ENCODE results near the gene ADCYAP1R1.
"Not testable (repeated sequence)": the region's sequence is repeated elsewhere in the genome, so short reads cannot be mapped to it uniquely, and the experiment has no call there.

Gene ADCYAP1R1

DNA sequence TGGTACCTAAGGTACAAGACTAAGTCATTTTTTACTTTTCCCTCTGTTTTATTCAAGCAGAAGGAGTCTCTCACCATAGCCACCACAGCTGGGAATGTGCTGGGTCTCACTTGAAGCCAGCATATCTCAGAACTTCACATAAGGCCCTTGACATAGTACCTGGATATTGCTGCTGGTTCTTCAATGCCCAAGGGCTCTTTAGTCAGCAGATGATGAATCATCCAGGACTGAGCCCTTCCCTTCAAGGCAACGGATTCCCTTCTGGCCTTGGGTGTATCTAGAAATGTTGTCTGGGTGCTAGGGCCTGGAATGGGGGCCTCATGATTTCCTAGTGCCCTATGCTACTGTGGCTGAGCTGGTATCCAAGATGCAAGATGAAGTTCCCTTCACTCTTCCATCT lies 93.9 kb downstream of the ADCYAP1R1 start:
- no peak for DNase-seq

DNA sequence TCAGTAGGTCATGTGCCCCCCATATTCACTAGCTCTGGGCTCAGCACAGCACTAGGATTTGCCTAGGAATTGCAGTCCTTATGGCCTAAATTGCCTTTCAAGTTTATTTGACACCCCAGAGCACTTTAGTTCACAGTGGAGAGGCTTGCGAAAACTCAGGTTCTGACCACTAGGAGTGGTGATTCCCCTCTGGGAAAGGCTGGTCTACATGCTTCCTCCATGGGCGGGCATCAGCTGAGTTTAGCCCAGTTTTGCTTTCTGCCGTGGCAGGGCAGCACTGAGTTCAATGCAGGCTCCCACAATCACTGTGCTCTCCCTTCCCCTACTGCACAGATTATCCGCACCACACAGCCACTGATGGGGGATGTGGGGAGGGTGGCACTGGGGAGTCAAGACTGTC lies 94.4 kb downstream of the ADCYAP1R1 start:
- DNase-seq: no peak

DNA sequence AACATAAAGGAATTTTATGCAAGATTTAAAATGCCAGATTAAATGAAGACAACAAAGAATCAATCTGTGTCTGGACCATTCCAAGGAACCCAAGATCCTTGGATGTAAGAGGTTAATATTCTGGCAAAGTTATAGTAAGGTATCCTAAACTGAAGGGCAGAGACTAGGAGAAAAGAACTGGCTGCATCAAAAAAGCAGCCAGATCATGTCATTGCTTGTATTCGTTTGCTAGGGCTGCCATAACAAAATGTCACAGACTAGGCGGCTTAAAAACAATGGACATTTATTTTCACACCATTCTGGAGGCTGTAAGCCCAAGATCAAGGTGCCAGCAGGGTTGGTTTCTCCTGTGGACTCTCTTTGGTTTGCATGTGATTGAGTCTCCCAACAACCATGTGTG lies 99.7 kb downstream of the ADCYAP1R1 start:
- no peak for DNase-seq

DNA sequence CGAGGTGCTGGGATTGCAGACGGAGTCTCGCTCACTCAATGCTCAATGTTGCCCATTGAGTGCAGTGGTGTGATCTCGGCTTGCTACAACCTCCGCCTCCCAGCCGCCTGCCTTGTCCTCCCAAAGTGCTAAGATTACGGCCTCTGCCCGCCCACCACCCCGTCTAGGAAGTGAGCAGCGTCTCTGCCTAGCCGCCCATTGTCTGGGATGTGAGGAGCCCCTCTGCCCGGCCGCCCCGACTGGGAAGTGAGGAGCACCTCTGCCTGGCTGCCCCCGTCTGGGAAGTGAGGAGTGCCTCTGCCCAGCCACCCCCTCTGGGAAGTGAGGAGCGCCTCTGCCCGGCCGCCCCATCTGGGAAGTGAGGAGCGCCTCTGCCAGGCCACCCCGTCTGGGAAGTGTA lies 101.2 kb downstream of the ADCYAP1R1 start:
- DNase-seq: not testable (repeated sequence)

DNA sequence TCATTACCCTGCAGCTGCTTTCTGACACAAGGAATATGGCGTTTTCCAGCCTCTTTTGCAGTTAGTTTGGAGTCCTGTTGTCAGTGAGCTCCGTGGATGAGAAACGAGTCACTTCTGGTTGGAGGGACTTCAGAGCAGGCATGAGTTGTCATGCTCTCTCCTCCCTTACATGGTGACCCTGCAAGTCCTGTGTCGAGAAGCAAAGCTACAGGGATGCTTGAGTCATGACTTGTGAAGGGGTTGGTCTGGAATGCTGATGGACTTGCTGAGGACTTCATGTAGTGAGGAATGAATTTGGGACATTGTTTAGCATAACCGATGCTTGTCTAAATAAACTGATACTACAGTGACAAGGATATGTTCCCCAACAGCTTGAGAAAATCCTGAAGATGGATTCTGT lies 108.8 kb downstream of the ADCYAP1R1 start:
- no peak for DNase-seq

Measured in activated CD8-positive, alpha-beta memory T cell treated with anti-CD3 and anti-CD28 coated beads for 24 hours (primary cell).